Astrocyte of the cerebellum (primary cell): ENCODE results near the gene IGSF11.
"Not testable (repeated sequence)": the region's sequence is repeated elsewhere in the genome, so short reads cannot be mapped to it uniquely, and the experiment has no call there.

Experiments used
- DNase-seq: peaks from one replicate; pipeline ENCODE4 v3.0.0-alpha.2; 2011; ENCODE audit warnings: low read depth
- H3K4me3 ChIP-seq: 2 replicates; pipeline ENCODE4 v1.5.1; 2011; ENCODE audit warnings: mild to moderate bottlenecking, low read depth, low read length, moderate library complexity
- CTCF ChIP-seq: IDR thresholded peaks from 2 replicates; pipeline ENCODE4 v1.5.1; 2012; ENCODE audit warnings: low read length, low read depth, moderate library complexity, mild to moderate bottlenecking; ENCODE audit errors: missing control alignments
- in situ Hi-C: cut with HindIII; loops from 2 replicates; pipeline ENCODE4 v1.10.0; 2017; ENCODE audit warnings: low sequenced_read_pairs

IGSF11 gene

GRCh38 chr3:118882353-118882947, 152.2 kb downstream of the IGSF11 start:
- H3K4me3 ChIP-seq = no peak overlapping the region
- DNase-seq = peak; percentile 49
- in situ Hi-C loops = no loop called here
- peak; percentile 73 for TF ChIP-seq CTCF

GRCh38 chr3:118868051-118868450, 166.6 kb downstream of the IGSF11 start:
- in situ Hi-C loops = no loop called here
- H3K4me3 ChIP-seq = no peak overlapping the region
- no peak for TF ChIP-seq CTCF
- no peak for DNase-seq

- in situ Hi-C loops = no loop called here
- DNase-seq = no peak
- TF ChIP-seq CTCF = no peak
- no peak overlapping the region for H3K4me3 ChIP-seq
Observed at GRCh38 chr3:118863731-118864322, 170.8 kb downstream of the IGSF11 start.

- TF ChIP-seq CTCF = no peak
- DNase-seq = no peak
- H3K4me3 ChIP-seq = no peak overlapping the region
- in situ Hi-C loops = loop anchor here (10.0 kb wide), 1 partner anchor 65 kb away; no protein-coding TSS in a partner anchor
Observed at GRCh38 chr3:118859950-118860349, 174.7 kb downstream of the IGSF11 start.

DNA sequence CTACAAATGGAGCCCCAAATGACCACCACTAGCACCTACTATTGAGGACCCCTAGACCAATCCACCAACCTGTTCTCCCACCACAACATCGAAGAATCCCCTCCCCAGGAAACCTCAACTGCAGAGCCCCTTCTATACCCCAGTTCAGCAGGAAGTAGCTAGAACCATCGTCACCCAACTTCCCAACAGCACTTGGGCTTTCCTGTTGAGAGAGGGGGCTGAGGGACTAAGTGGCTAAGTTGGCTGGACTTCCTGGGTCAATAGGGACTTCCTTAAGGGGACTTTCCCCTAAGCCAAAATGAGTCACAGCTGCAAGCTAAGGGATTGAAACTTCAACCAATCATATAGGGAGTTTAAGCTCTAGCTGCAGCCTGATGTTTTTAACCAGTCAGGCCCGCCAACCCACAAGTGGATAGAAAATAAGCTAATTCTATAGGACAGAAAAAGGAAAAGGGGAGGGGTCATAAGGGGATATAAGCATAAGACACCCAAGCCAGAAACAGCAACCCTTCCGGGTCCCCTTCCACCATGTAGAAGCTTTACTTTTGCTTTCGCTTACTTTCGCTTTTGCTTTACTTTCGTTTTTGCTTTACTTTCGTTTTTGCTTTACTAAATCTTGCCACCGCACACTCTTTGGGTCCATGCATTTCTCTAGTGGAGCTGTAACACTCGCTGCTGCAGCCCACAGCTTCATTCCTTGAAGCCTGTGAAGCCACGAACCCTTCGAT, 183.0 kb downstream of the IGSF11 start:
- H3K4me3 ChIP-seq, DNase-seq: not testable (repeated sequence)
- in situ Hi-C loops = loop anchor here (10.0 kb wide), 1 partner anchor 73 kb away; no protein-coding TSS in a partner anchor

DNA sequence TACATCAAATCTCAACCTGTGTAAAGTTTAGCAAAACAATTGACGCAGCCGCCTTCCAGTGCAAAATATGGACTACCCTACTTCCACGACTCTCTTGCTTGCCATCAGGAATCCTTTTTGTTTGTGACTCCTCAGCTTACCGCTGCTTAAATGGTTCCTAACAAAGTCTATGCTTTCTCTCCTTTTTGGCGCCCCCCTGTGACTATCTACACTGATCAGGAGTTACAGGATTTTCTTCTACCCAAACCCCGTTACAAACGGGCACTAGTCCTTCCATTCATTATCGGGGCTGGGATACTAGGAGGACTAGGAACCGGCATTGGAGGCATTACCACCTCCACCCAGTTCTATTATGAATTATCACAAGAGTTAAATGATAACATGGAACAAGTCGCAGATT, 184.0 kb downstream of the IGSF11 start:
- no peak for TF ChIP-seq CTCF
- no peak for DNase-seq
- in situ Hi-C loops = loop anchor here (10.0 kb wide), 1 partner anchor 74 kb away; no protein-coding TSS in a partner anchor
- no peak overlapping the region for H3K4me3 ChIP-seq
